ACHN (cell line): Measurements from ENCODE around the gene GCNT1.
"Not testable (repeated sequence)": the region's sequence is repeated elsewhere in the genome, so short reads cannot be mapped to it uniquely, and the experiment has no call there.

Experiments used
- DNase-seq: peaks from one replicate; pipeline ENCODE4 v3.0.0-alpha.2; 2015
- in situ Hi-C: cut with HindIII; loops from 2 replicates; pipeline ENCODE4 v1.10.0; 2017; ENCODE audit warnings: low sequenced_read_pairs, low pct_ligation_motif_present, low pct_unique_long_range_greater_than_20kb

The GCNT1 gene

GRCh38 chr9:76475686-76476085 is 16.7 kb downstream of the GCNT1 start:
- no peak for DNase-seq
- in situ Hi-C loops = no loop called here

- DNase-seq, in situ Hi-C loops: not testable (repeated sequence)
Observed at GRCh38 chr9:76477818-76478217, 18.8 kb downstream of the GCNT1 start.

- no peak for DNase-seq
- in situ Hi-C loops = no loop called here
Observed at GRCh38 chr9:76478226-76478625, 19.2 kb downstream of the GCNT1 start.

- DNase-seq, in situ Hi-C loops: not testable (repeated sequence)
Observed at GRCh38 chr9:76479337-76479736, 20.4 kb downstream of the GCNT1 start.

- no peak for DNase-seq
- in situ Hi-C loops = no loop called here
Observed at GRCh38 chr9:76486151-76486550, 27.2 kb downstream of the GCNT1 start.

- no peak for DNase-seq
- in situ Hi-C loops = no loop called here
Observed at GRCh38 chr9:76490249-76490990, 31.4 kb downstream of the GCNT1 start.

GRCh38 chr9:76491056-76491455 is 32.1 kb downstream of the GCNT1 start:
- DNase-seq, in situ Hi-C loops: not testable (repeated sequence)

GRCh38 chr9:76493496-76493895 is 34.5 kb downstream of the GCNT1 start:
- DNase-seq, in situ Hi-C loops: not testable (repeated sequence)

GRCh38 chr9:76500061-76500460 is 41.1 kb downstream of the GCNT1 start:
- in situ Hi-C loops = no loop called here
- DNase-seq = no peak

- no peak for DNase-seq
- in situ Hi-C loops = no loop called here
Observed at GRCh38 chr9:76502746-76503145, 43.8 kb downstream of the GCNT1 start.

- in situ Hi-C loops = no loop called here
- no peak for DNase-seq
Observed at GRCh38 chr9:76510041-76510440, 51.1 kb downstream of the GCNT1 start.

GRCh38 chr9:76510446-76510845 is 51.5 kb downstream of the GCNT1 start:
- no peak for DNase-seq
- in situ Hi-C loops = no loop called here

- in situ Hi-C loops = no loop called here
- peak; percentile 5 for DNase-seq
Observed at GRCh38 chr9:76512826-76513225, 53.8 kb downstream of the GCNT1 start.

GRCh38 chr9:76516350-76516749 is 57.4 kb downstream of the GCNT1 start:
- in situ Hi-C loops = no loop called here
- DNase-seq = no peak

- no peak for DNase-seq
- in situ Hi-C loops = no loop called here
Observed at GRCh38 chr9:76516871-76517270, 57.9 kb downstream of the GCNT1 start.

GRCh38 chr9:76519075-76519835 is 60.3 kb downstream of the GCNT1 start:
- no peak for DNase-seq
- in situ Hi-C loops = no loop called here

- in situ Hi-C loops = no loop called here
Observed at GRCh38 chr9:76521244-76521681, 62.3 kb downstream of the GCNT1 start.

GRCh38 chr9:76521906-76522305 is 62.9 kb downstream of the GCNT1 start:
- in situ Hi-C loops = no loop called here
- peak; percentile 16 for DNase-seq

More at GRCh38 chr9:76521244-76521681, 62.3 kb downstream of the GCNT1 start:
- DNase-seq = peak; percentile 54

GRCh38 chr9:76523617-76524200 is 64.7 kb downstream of the GCNT1 start:
- DNase-seq, in situ Hi-C loops: not testable (repeated sequence)
